ENCODE results near the gene RGS12.

DNA sequence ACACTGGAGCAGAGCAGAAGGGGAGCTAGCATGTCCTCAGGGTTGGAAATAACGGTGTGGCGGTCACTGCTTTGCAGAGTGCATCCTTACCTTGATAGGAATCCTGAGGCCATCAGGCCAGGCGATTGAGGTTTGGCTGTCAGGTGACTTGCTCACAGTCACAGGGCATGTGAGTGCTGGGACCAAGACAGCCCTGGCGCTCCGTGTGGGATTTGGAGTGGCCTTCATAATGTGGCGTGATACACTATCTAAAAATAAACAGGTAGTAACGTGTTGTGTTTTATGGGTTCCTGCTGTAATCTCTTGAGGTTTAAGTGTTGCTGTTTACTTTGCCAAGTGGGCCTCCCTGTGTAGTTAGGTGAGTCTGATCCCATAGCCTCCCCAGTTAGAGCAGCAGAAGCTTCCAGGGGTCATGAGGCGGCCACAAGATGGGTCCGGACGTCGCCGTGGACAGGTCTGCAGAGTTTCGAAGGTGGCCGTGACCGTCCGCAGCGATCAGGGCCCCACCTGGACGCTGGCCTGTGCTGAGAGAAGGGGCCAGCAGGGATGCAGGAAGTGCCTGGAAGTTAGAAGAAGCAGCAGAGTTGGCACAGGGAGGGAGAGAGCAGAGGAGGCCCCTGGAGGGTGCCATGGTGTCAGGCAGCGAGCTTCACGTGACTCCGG, 27.7 kb downstream of the RGS12 start:
- TF ChIP-seq, protein P1, sequence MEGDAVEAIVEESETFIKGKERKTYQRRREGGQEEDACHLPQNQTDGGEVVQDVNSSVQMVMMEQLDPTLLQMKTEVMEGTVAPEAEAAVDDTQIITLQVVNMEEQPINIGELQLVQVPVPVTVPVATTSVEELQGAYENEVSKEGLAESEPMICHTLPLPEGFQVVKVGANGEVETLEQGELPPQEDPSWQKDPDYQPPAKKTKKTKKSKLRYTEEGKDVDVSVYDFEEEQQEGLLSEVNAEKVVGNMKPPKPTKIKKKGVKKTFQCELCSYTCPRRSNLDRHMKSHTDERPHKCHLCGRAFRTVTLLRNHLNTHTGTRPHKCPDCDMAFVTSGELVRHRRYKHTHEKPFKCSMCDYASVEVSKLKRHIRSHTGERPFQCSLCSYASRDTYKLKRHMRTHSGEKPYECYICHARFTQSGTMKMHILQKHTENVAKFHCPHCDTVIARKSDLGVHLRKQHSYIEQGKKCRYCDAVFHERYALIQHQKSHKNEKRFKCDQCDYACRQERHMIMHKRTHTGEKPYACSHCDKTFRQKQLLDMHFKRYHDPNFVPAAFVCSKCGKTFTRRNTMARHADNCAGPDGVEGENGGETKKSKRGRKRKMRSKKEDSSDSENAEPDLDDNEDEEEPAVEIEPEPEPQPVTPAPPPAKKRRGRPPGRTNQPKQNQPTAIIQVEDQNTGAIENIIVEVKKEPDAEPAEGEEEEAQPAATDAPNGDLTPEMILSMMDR (conservative IDR thresholded peaks at IDR 0.05 in 1 of 2, IDR thresholded peaks at IDR 0.05 in 1 of 2; ENCODE audit: extremely low read depth in 1 of 2, insufficient read depth in 1 of 2, low read depth in 1 of 2, low read length in 2 of 2) = no peak
- no peak for TF ChIP-seq EZH2 (IDR thresholded peaks at IDR 0.05; ENCODE audit: borderline replicate concordance, low read length)

All from mammary epithelial cell (primary cell).